ENCODE results near the gene CPNE5.

GRCh38 chr6:36743032-36743431 is 96.2 kb downstream of the CPNE5 start:
- TF ChIP-seq POLR2A (IDR thresholded peaks at IDR 0.05) (no peak), CTCF (IDR thresholded peaks at IDR 0.05) (no peak)

Measured in thyroid gland (tissue), 4 donors.